Activated B cell treated with CpG ODN at 0.5 μM for 24 hours (primary cell): Measurements from ENCODE around the gene FAM24B. TPM values are rescaled to one million over a fixed set of nuclear protein-coding genes. Genes with fewer than 3 reads are reported as not detected.

Source experiments
- ATAC-seq: fragments of 200-7000 bp; cut with Tn5 transposase; one replicate; pipeline ENCODE4 v1.10.0; 2021; ENCODE audit warnings: low read depth, mild to moderate bottlenecking, moderate library complexity
- CTCF ChIA-PET: fragments of 350-600 bp; sonication (Branson Sonifier 250); formaldehyde crosslinking; loops from one replicate; lab custom pipeline; 2021; ENCODE audit warnings: antibody characterized with exemption; lab: Charles Lee
- POLR2A ChIA-PET: fragments of 350-600 bp; sonication (Branson Sonifier 250); formaldehyde crosslinking; loops from one replicate; lab custom pipeline; 2021; ENCODE audit warnings: antibody characterized with exemption; lab: Charles Lee
- DNase-seq: peaks from one replicate; pipeline ENCODE4 v3.0.0; 2022
- H3K27ac Mint-ChIP-seq: one replicate; pipeline ENCODE4 v1.8.0; 2020; ENCODE audit warnings: mixed read lengths
- H3K27me3 Mint-ChIP-seq: one replicate; pipeline ENCODE4 v1.8.0; 2021; ENCODE audit warnings: mixed read lengths
- H3K36me3 Mint-ChIP-seq: one replicate; pipeline ENCODE4 v1.8.0; 2021; ENCODE audit warnings: low read depth, mixed read lengths
- H3K4me1 Mint-ChIP-seq: one replicate; pipeline ENCODE4 v1.8.0; 2021; ENCODE audit warnings: mixed read lengths
- H3K4me3 Mint-ChIP-seq: one replicate; pipeline ENCODE4 v1.8.0; 2020; ENCODE audit warnings: mild to moderate bottlenecking, mixed read lengths
- H3K9me3 Mint-ChIP-seq: one replicate; pipeline ENCODE4 v1.8.0; 2020; ENCODE audit warnings: mixed read lengths
- CTCF ChIP-seq: fragments of 200-600 bp; IDR thresholded peaks from one replicate; pipeline ENCODE4 v1.8.0; 2022; ENCODE audit warnings: antibody characterized with exemption, mild to moderate bottlenecking
- intact Hi-C: fragments of 100-400 bp; cut with micrococcal nuclease; formaldehyde crosslinking; loops from one replicate; pipeline ENCODE4 v1.15.1; 2024
- total RNA-seq: library from RNA; stranded (reverse); gene quantifications from 2 replicates; pipeline ENCODE4 v1.2.3, GENCODE V29; 2022

The FAM24B gene
- total RNA-seq, 1 donor from 2014 or later, result 10.0 TPM

GRCh38 chr10:122835908-122836307, 43.5 kb downstream of the FAM24B start:
- Mint-ChIP-seq H3K9me3 (peaks cover 2% of the 10 kb centered on the region), H3K36me3 (peaks cover 67% of the 10 kb centered on the region), H3K4me3 (no peak overlapping the region), H3K27ac (no peak overlapping the region), H3K4me1 (no peaks in the 10 kb centered on the region), H3K27me3 (no peaks in the 10 kb centered on the region)
- DNase-seq, result no peak
- ChIA-PET CTCF (no interaction called here), POLR2A (no interaction called here)
- ATAC-seq, result no peak
- intact Hi-C loops, result no loop called here
- TF ChIP-seq CTCF, result no peak

- CTCF ChIA-PET, result no interaction called here
- TF ChIP-seq CTCF, result no peak
- H3K4me1 Mint-ChIP-seq, result no peaks in the 10 kb centered on the region
- peaks cover 39% of the 10 kb centered on the region for H3K36me3 Mint-ChIP-seq
- DNase-seq, result no peak
- H3K4me3 Mint-ChIP-seq, result no peak overlapping the region
- POLR2A ChIA-PET, result no interaction called here
- ATAC-seq, result no peak
- peaks cover 2% of the 10 kb centered on the region for H3K9me3 Mint-ChIP-seq
- H3K27ac Mint-ChIP-seq, result no peak overlapping the region
- peaks cover 2% of the 10 kb centered on the region for H3K27me3 Mint-ChIP-seq
- intact Hi-C loops, result no loop called here
Measured at GRCh38 chr10:122830965-122831353, 48.4 kb downstream of the FAM24B start.

GRCh38 chr10:122830273-122830964, 49.0 kb downstream of the FAM24B start:
- POLR2A ChIA-PET, result no interaction called here
- no peak for TF ChIP-seq CTCF
- H3K36me3 Mint-ChIP-seq, result peaks cover 38% of the 10 kb centered on the region
- peaks cover 5% of the 10 kb centered on the region for H3K27me3 Mint-ChIP-seq
- no peak for DNase-seq
- H3K27ac Mint-ChIP-seq, result no peak overlapping the region
- intact Hi-C loops, result no loop called here
- H3K4me1 Mint-ChIP-seq, result no peaks in the 10 kb centered on the region
- H3K9me3 Mint-ChIP-seq, result no peaks in the 10 kb centered on the region
- CTCF ChIA-PET, result no interaction called here
- ATAC-seq, result no peak
- no peak overlapping the region for H3K4me3 Mint-ChIP-seq

- POLR2A ChIA-PET, result no interaction called here
- CTCF ChIA-PET, result no interaction called here
- Mint-ChIP-seq H3K36me3 (peaks cover 31% of the 10 kb centered on the region), H3K4me1 (no peaks in the 10 kb centered on the region), H3K27me3 (peaks cover 5% of the 10 kb centered on the region), H3K4me3 (no peak overlapping the region), H3K27ac (no peak overlapping the region), H3K9me3 (no peaks in the 10 kb centered on the region)
- intact Hi-C loops, result no loop called here
- ATAC-seq (no peak), DNase-seq (no peak)
- TF ChIP-seq CTCF, result no peak
Measured at GRCh38 chr10:122829454-122829853, 49.9 kb downstream of the FAM24B start.

GRCh38 chr10:122828716-122829255, 50.6 kb downstream of the FAM24B start:
- intact Hi-C loops, result no loop called here
- Mint-ChIP-seq H3K4me1 (no peaks in the 10 kb centered on the region), H3K36me3 (peaks cover 28% of the 10 kb centered on the region), H3K27me3 (peaks cover 5% of the 10 kb centered on the region), H3K9me3 (no peaks in the 10 kb centered on the region), H3K4me3 (no peak overlapping the region), H3K27ac (no peak overlapping the region)
- DNase-seq (no peak), ATAC-seq (no peak)
- POLR2A ChIA-PET, result no interaction called here
- CTCF ChIA-PET, result no interaction called here
- no peak for TF ChIP-seq CTCF
